H1 (cell line): ENCODE data around the gene ANKH. TPM values are rescaled to one million over a fixed set of nuclear protein-coding genes. Genes with fewer than 3 reads are reported as not detected.

Experiments used
- CTCF ChIA-PET: fragments of 300-600 bp; sonication (Branson Sonifier 250); formaldehyde crosslinking; loops from one replicate; lab custom pipeline; 2021; ENCODE audit not compliant: partially characterized antibody; lab: Charles Lee
- POLR2A ChIA-PET: fragments of 300-600 bp; sonication (Branson Sonifier 250); formaldehyde crosslinking; loops from one replicate; lab custom pipeline; 2021; ENCODE audit warnings: inconsistent platforms; ENCODE audit not compliant: partially characterized antibody; lab: Charles Lee
- DNase-seq, 2 experiments: peaks; one replicate each; pipeline versions ENCODE4 v3.0.0 to v3.0.0-alpha.2; 2010 to 2022; ENCODE audit warnings: low spot score in 2 of 2, low read depth in 1 of 2, mixed read lengths in 1 of 2
- FAIRE-seq: peaks from 2 replicates; lab custom pipeline; 2011; peaks lifted over from hg19 to GRCh38; lab: Jason Lieb, UNC
- H2AFZ ChIP-seq: 2 replicates; pipeline ENCODE4 v1.8.1; 2012; ENCODE audit warnings: low read length, inconsistent platforms
- H2AK5ac ChIP-seq: 2 replicates; pipeline ENCODE4 v1.6.1; 2013; ENCODE audit warnings: low read depth, low read length
- H2BK120ac ChIP-seq: replicated peaks from 2 replicates; pipeline ENCODE3; 2013; ENCODE audit warnings: low read depth, low read length, inconsistent platforms
- H2BK12ac ChIP-seq: 2 replicates; pipeline ENCODE4 v1.6.1; 2013; ENCODE audit warnings: low read depth, low read length
- H2BK15ac ChIP-seq: 2 replicates; pipeline ENCODE4 v1.6.1; 2013; ENCODE audit warnings: low read length
- H2BK20ac ChIP-seq: 2 replicates; pipeline ENCODE4 v1.6.1; 2013; ENCODE audit warnings: low read length
- H2BK5ac ChIP-seq: 2 replicates; pipeline ENCODE4 v1.6.1; 2013; ENCODE audit warnings: low read depth, low read length
- H3K14ac ChIP-seq: 2 replicates; pipeline ENCODE4 v1.6.1; 2013; ENCODE audit warnings: inconsistent platforms; ENCODE audit not compliant: insufficient read length
- H3K18ac ChIP-seq: 2 replicates; pipeline ENCODE4 v1.6.1; 2013; ENCODE audit warnings: low read length; ENCODE audit errors: extremely low read depth
- H3K23ac ChIP-seq: 2 replicates; pipeline ENCODE4 v1.6.1; 2013; ENCODE audit warnings: inconsistent platforms; ENCODE audit not compliant: insufficient read length
- H3K23me2 ChIP-seq: 2 replicates; pipeline ENCODE4 v1.6.1; 2013; ENCODE audit warnings: low read depth, low read length
- H3K27ac ChIP-seq: 2 replicates; pipeline ENCODE4 v1.6.1; 2011; ENCODE audit warnings: low read depth, low read length, inconsistent platforms
- H3K27me3 ChIP-seq, 4 experiments: replicated peaks in 1 of 4; 1 replicate in 1 of 4; 2 replicates in 3 of 4; pipeline versions ENCODE4 v1.6.1 to v1.8.1; 2011 to 2013; ENCODE audit warnings: low read length in 3 of 4, mild to moderate bottlenecking in 3 of 4, inconsistent platforms in 2 of 4, mixed read lengths in 2 of 4, moderate library complexity in 1 of 4; ENCODE audit not compliant: control insufficient read depth in 3 of 4, insufficient read depth in 3 of 4; ENCODE audit errors: extremely low read depth in 1 of 4
- H3K36me3 ChIP-seq, 4 experiments: 2 replicates each; pipeline versions ENCODE4 v1.6.1 to v1.8.1; 2011 to 2013; ENCODE audit warnings: mild to moderate bottlenecking in 4 of 4, low read length in 3 of 4, moderate library complexity in 2 of 4, control low read depth in 1 of 4, inconsistent platforms in 1 of 4; ENCODE audit not compliant: insufficient read depth in 4 of 4, control insufficient read depth in 2 of 4
- H3K4ac ChIP-seq: replicated peaks from 2 replicates; pipeline ENCODE3; 2013; ENCODE audit warnings: low read length, low read depth, mixed read lengths, inconsistent platforms; ENCODE audit not compliant: insufficient read length
- H3K4me1 ChIP-seq, 4 experiments: replicated peaks in 1 of 4; 1 replicate in 1 of 4; 2 replicates in 3 of 4; pipeline versions ENCODE4 v1.6.1 to v1.8.1; 2011 to 2013; ENCODE audit warnings: low read length in 3 of 4, inconsistent platforms in 2 of 4, mixed read lengths in 1 of 4; ENCODE audit not compliant: insufficient read depth in 4 of 4, control insufficient read depth in 3 of 4
- H3K4me2 ChIP-seq, 2 experiments: 2 replicates each; pipeline versions ENCODE4 v1.6.1 to v1.8.1; 2011 to 2013; ENCODE audit warnings: low read depth in 2 of 2, low read length in 2 of 2, control low read depth in 1 of 2, inconsistent platforms in 1 of 2, mild to moderate bottlenecking in 1 of 2; ENCODE audit not compliant: insufficient read depth in 1 of 2
- H3K4me3 ChIP-seq, 4 experiments: fragments of 200-600, 300-600 bp in 1 of 4; sonication (generic), shearing (Covaris generic), sonication (Bioruptor Twin) in 1 of 4; 2 replicates each; pipeline versions ENCODE4 v1.5.1 to v1.8.1; 2011 to 2016; ENCODE audit warnings: low read length in 4 of 4, low read depth in 3 of 4, control low read depth in 2 of 4, inconsistent platforms in 2 of 4, mild to moderate bottlenecking in 2 of 4, mixed read lengths in 1 of 4, moderate library complexity in 1 of 4; ENCODE audit not compliant: insufficient read depth in 2 of 4; ENCODE audit errors: extremely low read depth in 1 of 4
- H3K56ac ChIP-seq: replicated peaks from 2 replicates; pipeline ENCODE3; 2013; ENCODE audit warnings: low read depth, mild to moderate bottlenecking, mixed read lengths, low read length, inconsistent platforms; ENCODE audit not compliant: insufficient read length
- H3K79me1 ChIP-seq: 2 replicates; pipeline ENCODE4 v1.6.1; 2013; ENCODE audit warnings: low read depth, low read length, control low read depth
- H3K79me2 ChIP-seq, 2 experiments: 2 replicates each; pipeline versions ENCODE4 v1.6.1 to v1.8.1; 2012 to 2013; ENCODE audit warnings: low read length in 2 of 2, mild to moderate bottlenecking in 2 of 2, inconsistent platforms in 1 of 2; ENCODE audit not compliant: insufficient read depth in 2 of 2, control insufficient read depth in 1 of 2
- H3K9ac ChIP-seq, 4 experiments: replicated peaks in 1 of 4; 1 replicate in 1 of 4; 2 replicates in 3 of 4; pipeline versions ENCODE4 v1.6.1 to v1.8.1; 2011 to 2013; ENCODE audit warnings: low read depth in 3 of 4, low read length in 3 of 4, control low read depth in 2 of 4, mild to moderate bottlenecking in 2 of 4, moderate library complexity in 2 of 4, inconsistent platforms in 1 of 4; ENCODE audit errors: extremely low read depth in 1 of 4
- H3K9me3 ChIP-seq, 2 experiments: 2 replicates each; pipeline versions ENCODE4 v1.6.1 to v1.8.1; 2012 to 2013; ENCODE audit warnings: mild to moderate bottlenecking in 2 of 2, moderate library complexity in 2 of 2, control low read depth in 1 of 2, inconsistent platforms in 1 of 2, low read depth in 1 of 2, low read length in 1 of 2, mixed read lengths in 1 of 2; ENCODE audit not compliant: insufficient read depth in 2 of 2
- H4K20me1 ChIP-seq, 2 experiments: replicated peaks in 1 of 2; 2 replicates each; pipeline versions ENCODE3 to v1.8.1; 2011 to 2013; ENCODE audit warnings: inconsistent platforms in 2 of 2, low read length in 2 of 2, mild to moderate bottlenecking in 1 of 2; ENCODE audit not compliant: insufficient read depth in 2 of 2, control insufficient read depth in 1 of 2
- H4K5ac ChIP-seq: 2 replicates; pipeline ENCODE4 v1.6.1; 2013; ENCODE audit warnings: low read length, low read depth, mixed read lengths, inconsistent platforms; ENCODE audit not compliant: insufficient read length
- H4K8ac ChIP-seq: 2 replicates; pipeline ENCODE4 v1.8.0; 2013; ENCODE audit warnings: mild to moderate bottlenecking, moderate library complexity, low read length, inconsistent platforms; ENCODE audit not compliant: insufficient read depth; ENCODE audit errors: extremely low read depth
- H4K91ac ChIP-seq: replicated peaks from 2 replicates; pipeline ENCODE3; 2013; ENCODE audit warnings: low read length, mixed read lengths, inconsistent platforms; ENCODE audit not compliant: insufficient read length
- CBX5 ChIP-seq: fragments of 300-800, 300-1000 bp; sonication (generic); IDR thresholded peaks from 2 replicates; pipeline ENCODE4 v1.7.1; 2016; ENCODE audit warnings: antibody characterized with exemption, low read length, low read depth
- CHD2 ChIP-seq: IDR thresholded peaks from 2 replicates; pipeline ENCODE4 v1.6.1; 2012; ENCODE audit warnings: low read length, improper control_type of control experiment
- EZH2 ChIP-seq: fragments of 200-600 bp; sonication (generic); IDR thresholded peaks from 2 replicates; pipeline ENCODE4 v1.7.1; 2012; ENCODE audit warnings: low read depth, mild to moderate bottlenecking, moderate library complexity, low read length, inconsistent platforms; ENCODE audit not compliant: severe bottlenecking
- FOSL1 ChIP-seq: IDR thresholded peaks from 2 replicates; pipeline ENCODE4 v1.6.1; 2011; ENCODE audit warnings: mild to moderate bottlenecking, low read depth, low read length, moderate library complexity; ENCODE audit not compliant: insufficient read depth
- GTF2F1 ChIP-seq: IDR thresholded peaks from 2 replicates; pipeline ENCODE4 v1.6.1; 2012; ENCODE audit warnings: low read depth, low read length, improper control_type of control experiment, borderline replicate concordance
- JUN ChIP-seq: IDR thresholded peaks from 2 replicates; pipeline ENCODE4 v1.6.1; 2011; ENCODE audit warnings: low read depth, mild to moderate bottlenecking, improper control_type of control experiment, low read length
- JUND ChIP-seq: IDR thresholded peaks from 2 replicates; pipeline ENCODE4 v1.6.1; 2011; ENCODE audit warnings: mild to moderate bottlenecking, improper control_type of control experiment, low read length
- NANOG ChIP-seq: IDR thresholded peaks from 2 replicates; pipeline ENCODE4 v1.6.1; 2011; ENCODE audit warnings: low read length, low read depth, mild to moderate bottlenecking, inconsistent platforms; ENCODE audit not compliant: insufficient read depth, poor library complexity, severe bottlenecking
- POLR2A ChIP-seq, 2 experiments: IDR thresholded peaks; 1 replicate in 1 of 2; 2 replicates in 1 of 2; pipeline ENCODE4 v1.6.1; 2011; ENCODE audit warnings: low read depth in 2 of 2, low read length in 2 of 2, mild to moderate bottlenecking in 2 of 2; ENCODE audit errors: control extremely low read depth in 1 of 2
- RBBP5 ChIP-seq: IDR thresholded peaks from 2 replicates; pipeline ENCODE4 v1.7.1; 2012; ENCODE audit warnings: low read depth, mild to moderate bottlenecking, inconsistent platforms, low read length, moderate library complexity, borderline replicate concordance
- RNF2 ChIP-seq: fragments of 200-900, 300-1000 bp; sonication (generic); IDR thresholded peaks from 2 replicates; pipeline ENCODE4 v1.7.1; 2016; ENCODE audit warnings: borderline replicate concordance, low read depth, mild to moderate bottlenecking, antibody characterized with exemption, low read length; ENCODE audit not compliant: poor library complexity, severe bottlenecking; ENCODE audit errors: missing control alignments
- SIX5 ChIP-seq: IDR thresholded peaks from 2 replicates; pipeline ENCODE4 v1.6.1; 2011; ENCODE audit warnings: mild to moderate bottlenecking, low read depth, low read length
- SP1 ChIP-seq: IDR thresholded peaks from 2 replicates; pipeline ENCODE4 v1.6.1; 2011; ENCODE audit warnings: low read depth, low read length
- SRF ChIP-seq: IDR thresholded peaks from 2 replicates; pipeline ENCODE4 v1.6.1; 2011; ENCODE audit warnings: mild to moderate bottlenecking, low read depth, low read length, moderate library complexity
- TAF1 ChIP-seq: IDR thresholded peaks from 2 replicates; pipeline ENCODE4 v1.6.1; 2011; ENCODE audit warnings: mild to moderate bottlenecking, low read depth, low read length
- ZNF274 ChIP-seq: IDR thresholded peaks from 2 replicates; pipeline ENCODE4 v1.7.0; 2012; ENCODE audit warnings: low read length, borderline replicate concordance; ENCODE audit errors: extremely low read depth
- WGBS, 2 experiments: shearing (Covaris generic) in 1 of 2; methylation state at CpG; one replicate each; pipeline versions ENCODE4 v1.1.6 to v1.1.7; 2013 to 2015; ENCODE audit warnings: low lambda C conversion rate in 2 of 2, mixed read lengths in 2 of 2, inconsistent platforms in 1 of 2, low coverage in 1 of 2, missing lambda C conversion rate in 1 of 2; ENCODE audit not compliant: insufficient replicate concordance in 2 of 2, insufficient coverage in 1 of 2, insufficient read length in 1 of 2; ENCODE audit errors: extremely low coverage in 1 of 2, missing lambda C conversion rate in 1 of 2; 5-methylcytosine and 5-hydroxymethylcytosine counted together
- polyA plus RNA-seq, 7 experiments: library from polyadenylated mRNA; depleted of rRNA in 3 of 7; stranded (reverse) in 5 of 7; unstranded in 2 of 7; fragments of >200 nt in 5 of 7; fragments of 200-250 nt in 2 of 7; gene quantifications; 1 replicate in 5 of 7; 2 replicates in 1 of 7; 4 replicates in 1 of 7; pipeline versions ENCODE4 v1.2.1 to v1.2.3, GENCODE V29; 2011 to 2013; ENCODE audit warnings: missing spikeins in 2 of 7, mixed read lengths in 2 of 7
- total RNA-seq: library from RNA; stranded (reverse); fragmentation: NEBNext Ultra II Directional; extraction: Animal tissue kit (Norgen Biotek cat#: 25700); gene quantifications from 2 replicates; pipeline ENCODE4 v1.2.1, GENCODE V29; 2021

ANKH gene
- total and polyA plus RNA-seq, 2 of the 8 experiments (the other 6 are each of a cell fraction or from before 2014, with no cell fraction given) = 5.3 to 13.0 TPM

DNA sequence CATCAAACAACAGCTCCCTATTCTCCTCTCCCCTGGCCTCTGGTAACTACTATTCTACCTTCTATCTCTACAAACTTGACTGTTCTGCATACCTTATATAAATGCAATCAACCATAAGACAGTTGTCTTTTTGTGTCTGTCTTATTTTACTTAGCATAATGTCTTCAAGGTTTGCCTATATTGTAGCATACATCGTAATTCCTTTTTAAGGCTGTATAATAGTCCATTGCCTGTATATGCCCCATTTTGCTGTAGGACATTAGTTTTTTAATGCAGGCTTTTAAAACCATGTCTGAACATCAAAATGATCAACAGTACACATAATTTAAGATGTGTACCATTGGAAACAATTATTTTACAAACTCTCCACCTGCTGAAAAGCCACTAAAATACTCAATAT is 12.4 kb downstream of the ANKH start:
- H4K8ac ChIP-seq = no peak overlapping the region
- H2BK5ac ChIP-seq = no peak overlapping the region
- H3K27ac ChIP-seq = no peak overlapping the region
- H3K56ac ChIP-seq = no peak overlapping the region
- no peak overlapping the region for H2BK12ac ChIP-seq
- FAIRE-seq = no peak
- no peak for DNase-seq
- H3K4me2 ChIP-seq = no peak overlapping the region
- no peak overlapping the region for H2AFZ ChIP-seq
- no peaks in the 10 kb centered on the region; the same call in 1 of the 2 replicates for H3K79me1 ChIP-seq
- H3K4me1 ChIP-seq = no peaks in the 10 kb centered on the region; a peak in 1 of 7 replicates
- no peaks in the 10 kb centered on the region for H4K20me1 ChIP-seq
- no peak overlapping the region for H3K14ac ChIP-seq
- no peak overlapping the region for H3K4me3 ChIP-seq
- no peak overlapping the region for H3K23ac ChIP-seq
- no peaks in the 10 kb centered on the region for H3K9me3 ChIP-seq
- H4K91ac ChIP-seq = no peak overlapping the region
- no peak overlapping the region for H2AK5ac ChIP-seq
- H3K18ac ChIP-seq = no peak overlapping the region
- 84% methylated on average over 1 of the region's 1 CpG; no CpG with 5 or more reads in 1 of the 2 experiments for WGBS, 2 experiments
- ChIA-PET POLR2A (no interaction called here), CTCF (interaction anchor here (1.7 kb wide), 1 partner anchor 21 kb away, joined by 3 read pairs; no protein-coding TSS in a partner anchor)
- no peak overlapping the region for H2BK20ac ChIP-seq
- no peaks in the 10 kb centered on the region for H3K36me3 ChIP-seq
- H3K9ac ChIP-seq = no peak overlapping the region
- no peak overlapping the region for H4K5ac ChIP-seq
- H2BK15ac ChIP-seq = no peak overlapping the region
- no peak overlapping the region for H3K4ac ChIP-seq
- H3K79me2 ChIP-seq = no peaks in the 10 kb centered on the region
- no peak overlapping the region for H2BK120ac ChIP-seq
- H3K27me3 ChIP-seq = no peaks in the 10 kb centered on the region
- H3K23me2 ChIP-seq = no peaks in the 10 kb centered on the region
- TF ChIP-seq CHD2 (no peak), CBX5 (no peak), JUND (no peak), ZNF274 (no peak), RNF2 (no peak), GTF2F1 (no peak), NANOG (no peak), TAF1 (no peak), EZH2 (no peak), SIX5 (no peak), SRF (no peak), POLR2A (IDR thresholded peaks at IDR 0.05; ENCODE audit: control extremely low read depth in 1 of 2, low read depth in 2 of 2, low read length in 2 of 2) (no peak), JUN (no peak), RBBP5 (no peak), SP1 (no peak), FOSL1 (no peak)
